Esophagus muscularis mucosa (tissue), 4 donors: ENCODE data around the gene NQO2.

ENCODE experiments used
- EP300 ChIP-seq: sonication (generic); formaldehyde crosslinking; IDR thresholded peaks from one replicate; pipeline ENCODE4 v1.6.1; 2017; ENCODE audit warnings: antibody characterized with exemption
- POLR2A ChIP-seq: fragments of 450-650 bp; IDR thresholded peaks from one replicate; pipeline ENCODE4 v1.6.1; 2017; ENCODE audit warnings: antibody characterized with exemption, moderate library complexity, mild to moderate bottlenecking, low read depth
- TF ChIP-seq, protein P1 (sequence below), 3 experiments: fragments of 200-600 bp in 2 of 3; fragments of 450-650 bp in 1 of 3; sonication (generic) in 2 of 3; IDR thresholded peaks; one replicate each; pipeline ENCODE4 v1.5.1; 2017 to 2019; ENCODE audit warnings: antibody characterized with exemption in 3 of 3, mild to moderate bottlenecking in 2 of 3, moderate library complexity in 1 of 3

DNA sequence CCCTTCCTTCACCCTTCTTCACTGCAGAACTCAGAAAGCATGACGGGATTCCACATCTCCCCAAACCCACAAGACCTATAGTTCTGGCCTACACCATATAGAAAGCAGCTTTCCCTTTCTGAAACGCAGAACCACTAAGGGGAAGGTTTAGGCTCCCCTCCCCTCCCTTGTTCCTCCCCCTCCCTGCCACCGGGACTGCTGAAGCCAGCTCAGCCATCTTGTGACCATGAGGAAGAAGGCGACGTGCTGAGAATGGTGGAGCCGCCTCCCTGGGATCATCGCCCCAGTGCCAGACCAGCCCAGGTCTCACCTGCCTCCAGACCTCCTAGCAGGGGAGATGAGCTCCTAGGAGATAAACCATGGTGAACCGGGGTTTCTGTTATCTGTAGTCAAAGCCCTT, 48.0 kb upstream of the NQO2 start:
- TF ChIP-seq EP300 (no peak), POLR2A (no peak)
- TF ChIP-seq, protein P1, sequence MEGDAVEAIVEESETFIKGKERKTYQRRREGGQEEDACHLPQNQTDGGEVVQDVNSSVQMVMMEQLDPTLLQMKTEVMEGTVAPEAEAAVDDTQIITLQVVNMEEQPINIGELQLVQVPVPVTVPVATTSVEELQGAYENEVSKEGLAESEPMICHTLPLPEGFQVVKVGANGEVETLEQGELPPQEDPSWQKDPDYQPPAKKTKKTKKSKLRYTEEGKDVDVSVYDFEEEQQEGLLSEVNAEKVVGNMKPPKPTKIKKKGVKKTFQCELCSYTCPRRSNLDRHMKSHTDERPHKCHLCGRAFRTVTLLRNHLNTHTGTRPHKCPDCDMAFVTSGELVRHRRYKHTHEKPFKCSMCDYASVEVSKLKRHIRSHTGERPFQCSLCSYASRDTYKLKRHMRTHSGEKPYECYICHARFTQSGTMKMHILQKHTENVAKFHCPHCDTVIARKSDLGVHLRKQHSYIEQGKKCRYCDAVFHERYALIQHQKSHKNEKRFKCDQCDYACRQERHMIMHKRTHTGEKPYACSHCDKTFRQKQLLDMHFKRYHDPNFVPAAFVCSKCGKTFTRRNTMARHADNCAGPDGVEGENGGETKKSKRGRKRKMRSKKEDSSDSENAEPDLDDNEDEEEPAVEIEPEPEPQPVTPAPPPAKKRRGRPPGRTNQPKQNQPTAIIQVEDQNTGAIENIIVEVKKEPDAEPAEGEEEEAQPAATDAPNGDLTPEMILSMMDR (IDR thresholded peaks at IDR 0.05), result no peak
